ENCODE data around the gene KLHL1. TPM values are rescaled to one million over a fixed set of nuclear protein-coding genes. Genes with fewer than 3 reads are reported as not detected.

Gene KLHL1
- total RNA-seq, 1 experiment from 2014 or later, result 0.05 TPM

DNA sequence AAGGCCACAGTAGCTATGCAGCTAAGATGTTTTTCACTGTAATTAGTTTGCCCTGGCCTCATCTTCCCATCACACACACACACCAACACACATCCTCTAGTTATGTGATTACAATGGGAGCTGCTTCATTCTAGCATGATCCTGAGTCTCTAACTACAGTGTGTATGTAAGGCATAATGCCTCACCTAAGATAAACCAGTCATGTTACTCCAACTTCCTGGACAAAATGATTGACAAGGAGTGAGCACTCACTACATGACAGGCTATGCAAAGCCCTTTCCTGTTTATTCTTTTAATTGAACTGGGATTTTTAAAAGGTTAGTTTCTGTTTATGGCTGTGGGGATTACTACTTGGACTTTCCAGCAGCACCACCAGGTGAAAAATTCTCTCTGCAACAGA is 401.4 kb downstream of the KLHL1 start:
- DNase-seq (ENCODE audit: extremely low read depth, low read depth), result no peak

DNA sequence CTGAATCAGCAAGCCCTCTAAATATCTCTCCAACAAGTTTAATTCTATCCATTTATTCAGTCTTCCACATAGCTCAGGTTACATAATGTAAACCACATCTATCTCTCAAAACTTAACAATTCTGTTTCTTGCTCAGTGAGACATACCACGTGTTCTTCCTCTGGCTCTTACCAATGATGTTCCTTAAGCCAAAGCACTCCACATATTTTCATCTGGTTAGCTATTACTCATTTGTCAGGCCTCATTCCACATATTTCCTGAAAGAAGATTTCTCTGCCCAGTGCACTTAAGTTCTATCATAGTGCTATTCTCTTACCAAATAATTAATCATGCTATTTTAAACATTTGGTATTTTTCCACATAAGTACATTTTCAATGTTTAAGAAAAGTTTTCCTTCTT is 403.9 kb downstream of the KLHL1 start:
- no peak for DNase-seq (ENCODE audit: extremely low read depth, low read depth)

DNA sequence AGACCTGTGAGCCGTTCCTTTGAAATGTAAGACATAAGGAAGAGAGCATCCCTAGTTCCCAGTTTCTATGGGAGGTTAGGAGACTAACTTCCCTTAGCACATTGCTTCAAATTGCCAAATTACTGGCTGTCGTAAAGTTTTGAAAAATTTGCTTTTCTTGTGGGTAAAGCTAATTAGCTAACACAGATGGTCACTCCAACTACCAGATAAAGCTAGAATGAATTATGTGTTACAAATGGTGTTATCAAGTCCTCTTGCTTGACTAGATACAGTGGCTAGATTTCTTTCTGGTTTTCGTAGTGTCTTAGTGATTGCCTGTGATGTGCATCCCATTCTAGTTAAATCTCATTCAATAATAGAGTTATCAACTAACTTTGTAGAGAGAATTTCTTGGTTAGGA is 417.3 kb downstream of the KLHL1 start:
- no peak for DNase-seq (ENCODE audit: extremely low read depth, low read depth)

DNA sequence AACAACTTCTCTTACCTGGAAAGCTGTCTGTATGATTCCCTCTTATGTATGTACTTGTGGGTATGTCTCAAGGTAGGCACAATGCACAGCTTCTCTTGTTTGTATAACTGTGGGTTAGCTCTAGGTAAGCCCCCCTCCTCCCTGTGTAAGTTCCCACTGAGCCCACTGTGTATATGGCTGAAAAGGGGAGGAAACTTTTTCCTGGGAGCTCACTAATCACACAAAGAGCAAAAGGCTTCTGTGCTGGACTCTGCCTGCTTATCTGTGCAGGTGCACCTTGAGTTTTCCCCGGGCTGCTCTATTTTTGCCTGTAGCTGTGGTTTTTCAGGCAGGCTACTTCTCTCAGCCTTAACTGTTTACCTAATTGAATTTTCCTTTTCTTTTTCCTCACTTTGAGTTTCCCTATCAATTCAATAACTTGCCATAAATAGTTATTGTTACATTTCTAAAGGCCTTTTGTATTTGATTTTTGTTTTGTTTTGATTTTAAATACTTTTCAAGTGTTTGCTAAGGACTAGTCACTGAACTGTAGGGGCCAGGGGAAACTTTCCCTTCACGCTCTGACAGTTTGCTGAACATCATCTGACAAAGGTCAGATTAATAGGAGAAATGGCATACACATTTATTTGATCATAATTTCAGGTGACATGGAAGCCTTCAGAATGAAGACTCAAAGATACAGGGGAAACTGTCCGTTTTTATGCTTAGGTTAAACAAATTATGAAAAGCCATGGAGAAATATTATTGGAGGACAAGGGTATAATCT is 424.1 kb downstream of the KLHL1 start:
- no peak for DNase-seq (ENCODE audit: extremely low read depth, low read depth)

DNA sequence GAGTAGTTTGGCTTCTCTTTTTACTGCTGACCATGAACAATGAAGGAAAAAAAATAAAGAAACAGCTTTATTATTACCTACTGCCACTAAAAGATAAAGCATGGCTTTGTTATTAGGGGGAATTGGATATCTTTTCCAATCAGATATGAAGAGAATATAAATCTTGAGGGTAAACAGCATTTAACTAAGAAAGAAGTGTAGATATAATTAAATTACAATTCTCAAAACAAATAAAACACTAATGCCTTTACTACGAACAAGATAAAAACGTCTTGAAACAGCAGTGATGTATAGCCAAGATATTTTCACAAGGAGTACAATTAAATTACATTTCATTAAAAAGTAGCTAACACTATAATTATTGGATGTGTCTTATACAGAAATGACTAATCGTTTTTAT is 426.5 kb downstream of the KLHL1 start:
- DNase-seq (ENCODE audit: extremely low read depth, low read depth), result no peak

DNA sequence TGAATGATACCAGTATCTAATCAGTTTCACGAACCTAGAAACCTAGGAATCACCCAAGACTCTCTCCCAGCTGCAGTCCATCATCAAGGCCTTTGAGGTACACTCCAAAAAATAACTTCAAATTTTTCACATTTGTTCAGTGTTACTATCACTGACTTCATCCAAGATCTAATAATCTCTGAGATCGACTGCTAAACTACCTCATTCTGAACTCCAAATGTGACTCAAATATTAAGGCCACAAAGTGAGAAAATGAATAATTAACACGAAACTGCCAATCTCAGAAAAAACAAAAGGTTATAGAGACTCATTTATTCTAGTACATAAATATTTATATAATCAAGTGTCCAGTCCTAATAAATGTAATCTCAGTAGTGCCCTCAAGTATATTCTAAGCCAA is 430.9 kb downstream of the KLHL1 start:
- DNase-seq (ENCODE audit: extremely low read depth, low read depth), result no peak

DNA sequence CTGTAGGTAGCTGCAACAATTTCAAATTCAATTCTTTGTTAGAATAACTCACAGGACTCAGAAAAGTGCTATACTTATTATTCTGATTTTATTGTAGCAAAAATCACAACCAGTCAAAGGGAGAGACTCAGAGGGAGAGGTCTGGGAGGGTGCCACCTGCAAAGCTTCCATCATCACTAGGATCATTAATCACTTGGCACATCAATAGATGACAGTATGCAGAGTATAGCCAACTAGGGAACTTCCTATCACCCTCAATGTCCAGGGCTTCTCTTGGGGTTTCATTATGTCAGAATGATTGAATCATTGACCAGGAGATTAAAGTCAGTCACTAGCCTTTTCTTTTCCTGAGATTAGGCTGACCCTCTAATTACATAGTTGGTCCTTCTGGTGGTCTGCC is 432.0 kb downstream of the KLHL1 start:
- DNase-seq (ENCODE audit: extremely low read depth, low read depth), result no peak

DNA sequence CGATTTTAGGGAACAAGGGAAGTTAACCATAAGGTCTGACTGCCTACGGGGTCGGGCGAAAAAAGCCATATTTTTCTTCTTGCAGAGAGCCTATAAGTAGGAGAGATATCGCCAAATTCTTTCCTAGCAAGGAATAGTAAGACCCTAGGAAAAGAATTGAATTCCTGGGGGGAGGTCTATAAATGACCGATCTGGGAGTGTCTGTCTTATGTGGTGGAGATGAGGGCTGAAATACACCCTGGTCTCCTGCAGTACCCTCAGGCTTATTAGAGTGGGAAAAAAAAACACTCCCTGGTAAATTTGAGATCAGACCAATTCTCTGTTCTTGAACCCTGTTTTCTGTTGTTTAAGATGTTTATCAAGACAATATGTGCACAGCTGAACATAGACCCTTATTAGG is 448.1 kb downstream of the KLHL1 start:
- no peak for DNase-seq (ENCODE audit: extremely low read depth, low read depth)

DNA sequence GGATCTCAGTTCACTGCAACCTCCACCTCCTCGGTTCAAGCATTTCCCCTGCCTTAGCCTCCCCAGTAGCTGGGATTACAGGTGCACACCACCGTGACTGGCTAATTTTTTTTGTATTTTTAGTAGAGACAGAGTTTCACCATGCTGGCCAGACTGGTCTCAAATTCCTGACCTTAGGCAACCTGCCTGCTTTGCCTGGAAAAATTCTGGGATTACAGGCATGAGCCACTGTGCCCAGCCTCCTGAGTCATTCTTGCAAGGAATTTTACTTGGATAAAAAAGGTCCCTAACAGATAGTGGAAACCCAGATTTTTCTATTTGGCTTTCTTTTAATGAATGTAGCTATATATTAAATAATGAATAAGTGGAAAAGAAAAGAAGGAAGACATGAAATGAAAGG is 450.6 kb downstream of the KLHL1 start:
- DNase-seq (ENCODE audit: extremely low read depth, low read depth), result no peak

DNA sequence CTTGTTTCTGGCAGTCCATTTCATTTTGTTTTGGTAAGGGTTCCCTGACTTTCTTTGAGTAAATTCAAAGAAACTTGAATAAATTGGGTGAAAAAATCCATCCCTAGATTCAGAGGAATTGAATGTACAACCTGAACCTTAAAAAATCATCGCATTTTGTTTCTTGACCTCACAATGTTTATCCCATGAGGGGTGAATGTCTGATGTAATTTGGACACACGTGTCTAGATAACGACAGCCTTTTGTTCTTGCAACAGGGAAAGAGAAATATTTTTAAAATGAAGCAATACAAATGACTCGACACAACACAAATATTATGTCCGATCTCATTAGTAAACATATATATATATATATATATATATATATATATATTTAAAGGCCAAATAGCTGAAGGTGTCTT is 453.9 kb downstream of the KLHL1 start:
- no peak for DNase-seq (ENCODE audit: extremely low read depth, low read depth)

Small RNA genes within 50 kb of the gene (small RNA-seq; reads per million reads assigned to genes)
- gene RNY3P10, result 0 reads per million in 2 experiments

Other genes starting within 250 kb of the KLHL1 start
- gene ATXN8OS, start 626 bp downstream of the KLHL1 start, total RNA-seq (2014; rRNA removed; shearing (Covaris generic)), result not detected in 2 replicates

All from NCI-H460 (cell line).